NCI-H82 (cell line): ENCODE measurements around the gene TIMM50.

Experiments used
- DNase-seq: peaks from one replicate; lab custom pipeline; 2025; lab: John Stamatoyannopoulos, UW

Gene TIMM50

GRCh38 chr19:39500543-39500942, 19.9 kb downstream of the TIMM50 start:
- no peak for DNase-seq

- no peak for DNase-seq
These were observed 20.7 kb downstream of the TIMM50 start for GRCh38 chr19:39501340-39501739.

GRCh38 chr19:39502640-39503417, 22.2 kb downstream of the TIMM50 start:
- peak; percentile 69 for DNase-seq

GRCh38 chr19:39506598-39506943, 25.9 kb downstream of the TIMM50 start:
- DNase-seq: no peak

GRCh38 chr19:39506944-39507714, 26.5 kb downstream of the TIMM50 start:
- DNase-seq: peak; percentile 95

- DNase-seq: no peak
These were observed 27.2 kb downstream of the TIMM50 start for GRCh38 chr19:39507715-39508364.

- DNase-seq: no peak
These were observed 28.0 kb downstream of the TIMM50 start for GRCh38 chr19:39508629-39509028.

- no peak for DNase-seq
These were observed 28.6 kb downstream of the TIMM50 start for GRCh38 chr19:39509233-39509632.

GRCh38 chr19:39512988-39513387, 32.4 kb downstream of the TIMM50 start:
- no peak for DNase-seq

GRCh38 chr19:39514840-39515550, 34.4 kb downstream of the TIMM50 start, which contains the start of gene SELENOV:
TSS of gene SELENOV (plus strand) at chr19:39515139. CDS start at chr19:39515213, 74 bp downstream.
- DNase-seq: peak; percentile 62

- DNase-seq: no peak
These were observed 35.0 kb downstream of the TIMM50 start for GRCh38 chr19:39515551-39516191.

GRCh38 chr19:39516270-39516669, 35.6 kb downstream of the TIMM50 start:
- DNase-seq: no peak

- no peak for DNase-seq
These were observed 36.8 kb downstream of the TIMM50 start for GRCh38 chr19:39517432-39517831.

GRCh38 chr19:39518458-39518857, 37.8 kb downstream of the TIMM50 start:
- no peak for DNase-seq

GRCh38 chr19:39518975-39519374, 38.3 kb downstream of the TIMM50 start:
- DNase-seq: no peak

GRCh38 chr19:39520541-39521484, 40.2 kb downstream of the TIMM50 start:
- DNase-seq: no peak

- peak; percentile 91 for DNase-seq
These were observed 43.9 kb downstream of the TIMM50 start for GRCh38 chr19:39524495-39524894.

- DNase-seq: no peak
These were observed 44.6 kb downstream of the TIMM50 start for GRCh38 chr19:39525205-39525604.

- peak; percentile 52 for DNase-seq
These were observed 51.2 kb downstream of the TIMM50 start for GRCh38 chr19:39531834-39532232.

- DNase-seq: peak; percentile 99
These were observed 51.8 kb downstream of the TIMM50 start, which contains the start of gene EID2B for GRCh38 chr19:39532233-39533002. TSS of gene EID2B (minus strand) at chr19:39532852. CDS start at chr19:39532802, 50 bp downstream.
